KG1 (cell line): ENCODE data around the gene DNAJC25.
"Not testable (repeated sequence)": the region's sequence is repeated elsewhere in the genome, so short reads cannot be mapped to it uniquely, and the experiment has no call there.

Experiments used
- DNase-seq: peaks from one replicate; lab custom pipeline; 2025; lab: John Stamatoyannopoulos, UW

DNAJC25 gene

GRCh38 chr9:111663301-111663823 is 32.2 kb downstream of the DNAJC25 start:
- DNase-seq: no peak

GRCh38 chr9:111668026-111668573 is 37.0 kb downstream of the DNAJC25 start:
- no peak for DNase-seq

GRCh38 chr9:111668601-111669000 is 37.5 kb downstream of the DNAJC25 start:
- not testable (repeated sequence) for DNase-seq

DNA sequence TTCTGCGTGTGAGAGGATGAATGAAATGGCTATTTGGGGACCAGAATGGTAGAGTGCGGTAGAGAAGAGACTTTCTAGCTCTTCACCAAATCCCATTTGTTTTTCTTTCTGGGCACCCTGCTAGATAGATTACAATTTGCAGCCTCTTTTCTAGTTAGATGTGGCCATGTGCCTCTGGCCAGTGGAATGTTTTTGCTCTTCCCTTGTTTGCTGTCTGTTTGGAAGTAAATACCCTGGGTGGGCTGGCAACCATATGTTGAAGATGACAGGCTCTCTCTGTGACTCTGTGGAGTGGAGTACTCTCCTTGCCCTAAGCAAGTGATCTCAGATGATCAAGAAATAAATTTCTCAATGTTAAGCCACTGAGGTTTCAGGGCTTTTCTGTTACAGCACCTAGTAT is 43.2 kb downstream of the DNAJC25 start:
- no peak for DNase-seq

DNA sequence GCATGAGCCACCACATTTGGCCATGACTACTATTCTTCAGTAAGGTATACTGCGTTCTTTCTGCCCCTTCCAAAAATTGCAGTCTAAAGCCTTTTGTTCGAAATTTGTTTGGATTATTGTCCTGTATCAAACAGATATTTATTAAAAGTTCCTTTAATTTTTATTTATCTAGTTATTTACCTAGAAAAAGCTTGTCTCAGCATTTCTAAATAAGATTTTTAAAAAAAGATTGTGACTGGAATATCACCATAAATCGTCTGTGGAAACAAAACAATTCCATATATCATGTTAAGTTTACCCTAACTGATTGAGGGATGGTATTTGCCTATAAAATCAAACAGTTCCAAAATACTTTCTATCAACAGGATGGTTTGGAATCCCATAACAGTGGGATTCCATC is 45.0 kb downstream of the DNAJC25 start:
- no peak for DNase-seq

GRCh38 chr9:111678293-111678692 is 47.2 kb downstream of the DNAJC25 start:
- no peak for DNase-seq

DNA sequence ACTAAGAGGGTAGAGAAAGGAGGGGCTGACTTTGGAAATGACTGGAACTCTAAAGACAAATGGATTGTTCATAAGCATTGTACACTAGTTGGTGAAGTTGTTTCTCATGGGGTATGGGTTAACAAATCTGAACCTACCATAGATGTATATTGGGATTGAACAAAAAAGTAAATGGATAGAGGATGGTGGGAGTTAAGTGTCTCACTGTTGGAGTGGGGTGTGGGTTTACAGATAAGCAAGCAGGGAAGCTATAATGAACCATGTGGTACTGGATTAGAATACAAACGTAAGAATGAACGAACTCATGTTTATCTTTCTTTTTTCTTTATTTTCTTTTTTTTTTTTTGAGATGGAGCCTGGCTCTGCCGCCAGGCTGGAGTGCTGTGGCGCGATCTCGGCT is 48.1 kb downstream of the DNAJC25 start:
- DNase-seq: no peak

DNA sequence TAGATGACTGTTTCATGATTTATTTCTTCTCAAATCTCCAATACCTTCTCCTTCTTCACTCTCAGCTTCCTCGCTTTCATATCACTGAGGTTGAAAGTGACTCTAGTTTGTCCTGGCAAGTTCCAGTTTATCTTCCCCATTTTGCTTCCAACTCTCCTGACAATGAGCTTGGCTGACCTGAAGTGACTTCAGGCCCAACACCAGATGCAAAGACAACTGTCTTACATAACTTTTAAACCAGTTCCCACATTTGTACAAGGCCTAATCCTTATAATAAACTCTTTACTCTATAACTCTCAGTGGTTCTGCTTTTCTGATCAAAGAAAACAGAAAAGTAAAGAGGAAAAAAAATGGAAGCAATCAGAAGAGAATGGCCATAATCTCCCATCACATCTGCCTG is 52.3 kb downstream of the DNAJC25 start:
- DNase-seq: no peak

DNA sequence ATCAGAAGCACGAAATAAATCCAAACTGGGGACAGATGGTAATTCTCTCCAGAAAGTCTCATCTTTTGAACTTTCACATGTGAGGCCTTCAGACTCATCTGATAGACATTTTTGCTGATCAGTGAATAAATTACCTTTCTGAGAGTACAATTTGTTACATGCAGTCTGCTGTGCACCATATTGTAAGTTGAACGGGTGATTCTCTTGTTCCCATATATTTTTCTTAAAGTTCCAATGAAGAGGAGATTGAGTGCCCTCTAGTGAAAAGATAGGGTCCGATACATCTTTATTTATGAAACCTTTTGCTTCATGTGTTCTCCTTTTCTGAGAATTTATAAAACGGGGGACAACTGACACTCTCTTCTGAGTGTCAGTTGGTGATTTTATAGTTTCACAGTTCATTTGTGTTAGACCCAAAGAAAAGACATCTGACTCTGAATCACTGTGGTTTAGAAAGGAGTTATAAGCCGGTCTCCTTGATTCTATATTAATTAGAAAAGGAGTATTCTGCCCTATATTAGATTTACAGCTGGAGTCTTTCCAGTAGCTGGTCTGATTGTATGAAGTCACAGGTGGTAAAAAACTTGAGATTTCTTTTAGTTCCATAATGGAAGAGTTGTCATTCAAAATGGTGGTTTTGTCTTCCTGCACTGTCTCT is 60.7 kb downstream of the DNAJC25 start:
- DNase-seq: no peak

GRCh38 chr9:111696796-111697195 is 65.7 kb downstream of the DNAJC25 start:
- no peak for DNase-seq

GRCh38 chr9:111700776-111701175 is 69.6 kb downstream of the DNAJC25 start:
- DNase-seq: no peak
